GM21360 (cell line): ENCODE data around the gene KCNQ1.

Experiments used
- ATAC-seq: cut with Tn5 transposase; IDR thresholded peaks from one replicate; pipeline ENCODE4 v1.9.1; 2021; ENCODE audit warnings: mild to moderate bottlenecking, moderate library complexity; ENCODE audit not compliant: unreplicated experiment

Gene KCNQ1

DNA sequence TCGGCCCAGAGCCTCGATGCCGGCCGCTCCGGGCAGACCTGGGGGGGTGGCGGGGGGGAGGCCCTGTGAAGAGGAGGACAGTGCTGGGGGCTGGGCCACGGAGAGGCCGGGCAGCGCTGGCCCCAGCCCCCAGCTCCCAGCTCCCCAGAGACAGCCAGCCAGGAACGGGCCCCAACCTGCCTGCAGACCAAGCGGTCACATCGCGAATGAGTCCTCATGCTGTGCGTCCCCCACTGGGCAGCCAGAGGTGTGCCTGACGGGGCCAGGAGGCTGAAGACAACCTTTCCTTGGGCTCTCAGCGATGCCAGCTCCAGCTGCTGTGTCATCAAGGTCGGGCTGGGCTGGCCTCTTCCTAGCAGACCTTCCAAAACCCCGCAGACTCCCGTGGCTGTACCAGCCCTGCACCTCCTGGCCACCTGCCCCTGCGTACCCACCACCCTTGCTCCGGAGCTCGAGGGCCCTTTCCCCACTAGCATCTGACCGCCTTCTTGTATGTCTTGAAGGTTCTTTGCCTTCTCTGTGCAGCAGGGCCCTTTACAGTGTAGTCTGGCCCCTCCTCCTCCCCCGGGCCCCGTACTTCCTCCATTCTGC, 352.4 kb downstream of the KCNQ1 start:
- no peak for ATAC-seq

DNA sequence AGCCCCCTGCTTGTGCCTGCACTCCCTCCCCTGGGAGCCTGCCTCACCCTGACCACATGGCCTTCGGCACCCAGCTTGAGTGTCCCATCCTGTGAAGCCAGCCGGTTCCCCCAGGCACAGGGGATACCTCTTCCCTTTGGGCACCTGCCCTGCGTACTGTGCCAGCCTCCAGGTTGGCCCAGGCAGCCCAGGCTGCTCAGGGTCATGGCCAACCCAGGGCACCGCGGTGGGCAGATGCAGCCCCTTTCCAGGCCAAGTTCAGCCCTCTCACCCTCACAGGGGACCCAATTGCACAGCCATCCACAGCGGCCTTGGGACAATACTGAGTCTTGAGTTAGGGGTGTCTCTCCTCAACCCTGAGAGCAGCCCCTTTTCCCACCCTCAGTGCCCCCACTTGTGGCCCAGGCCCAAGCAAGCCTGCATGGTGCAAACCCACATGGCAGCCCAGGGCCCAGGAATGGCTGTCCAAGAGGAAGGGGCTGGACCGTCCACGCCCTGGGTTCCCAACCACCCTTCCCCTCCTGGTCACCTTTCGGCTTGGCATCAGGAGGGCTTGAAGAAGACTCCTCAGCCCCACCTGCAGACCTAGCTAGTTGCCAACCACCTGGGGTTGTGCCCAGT, 353.0 kb downstream of the KCNQ1 start:
- ATAC-seq = no peak

DNA sequence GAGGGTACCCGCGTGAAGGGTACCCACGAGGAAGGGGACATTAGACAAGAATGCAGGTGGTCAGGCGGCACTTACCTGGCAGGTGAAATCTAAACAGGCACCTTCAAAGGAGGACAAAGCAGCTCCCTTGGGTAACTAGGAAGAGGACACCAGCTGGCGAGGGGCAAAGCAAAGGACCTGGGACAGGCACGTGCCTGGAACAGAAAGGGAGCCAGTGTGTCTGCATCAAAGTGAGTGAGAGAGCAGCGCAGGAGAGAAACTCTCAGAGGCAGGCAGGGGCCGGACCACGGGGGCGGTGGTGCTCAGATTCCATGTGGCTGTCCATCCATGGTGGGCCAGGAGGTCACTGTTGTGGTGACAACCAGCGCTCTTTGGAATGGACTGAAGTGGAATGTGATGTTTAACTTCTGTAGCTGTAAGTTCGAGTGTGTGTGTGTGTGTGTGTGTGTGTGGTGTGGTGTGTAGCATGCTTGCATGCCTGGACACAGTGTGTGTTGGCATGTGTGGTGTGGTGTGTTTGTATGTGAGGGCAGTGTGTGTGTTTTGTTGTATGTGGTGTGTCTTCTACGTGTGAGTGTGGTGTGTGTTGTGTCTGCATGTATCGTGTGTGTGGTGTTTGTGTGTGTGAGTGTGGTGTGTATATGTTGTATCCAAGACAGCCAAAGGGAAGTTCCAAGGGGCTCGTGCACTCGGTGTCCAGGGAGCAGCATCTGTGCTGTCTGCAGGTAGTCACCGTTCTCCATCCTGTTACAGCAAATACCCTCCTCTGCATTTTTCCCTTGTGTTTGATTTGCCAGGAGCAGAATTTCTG, 354.3 kb downstream of the KCNQ1 start:
- ATAC-seq = no peak

DNA sequence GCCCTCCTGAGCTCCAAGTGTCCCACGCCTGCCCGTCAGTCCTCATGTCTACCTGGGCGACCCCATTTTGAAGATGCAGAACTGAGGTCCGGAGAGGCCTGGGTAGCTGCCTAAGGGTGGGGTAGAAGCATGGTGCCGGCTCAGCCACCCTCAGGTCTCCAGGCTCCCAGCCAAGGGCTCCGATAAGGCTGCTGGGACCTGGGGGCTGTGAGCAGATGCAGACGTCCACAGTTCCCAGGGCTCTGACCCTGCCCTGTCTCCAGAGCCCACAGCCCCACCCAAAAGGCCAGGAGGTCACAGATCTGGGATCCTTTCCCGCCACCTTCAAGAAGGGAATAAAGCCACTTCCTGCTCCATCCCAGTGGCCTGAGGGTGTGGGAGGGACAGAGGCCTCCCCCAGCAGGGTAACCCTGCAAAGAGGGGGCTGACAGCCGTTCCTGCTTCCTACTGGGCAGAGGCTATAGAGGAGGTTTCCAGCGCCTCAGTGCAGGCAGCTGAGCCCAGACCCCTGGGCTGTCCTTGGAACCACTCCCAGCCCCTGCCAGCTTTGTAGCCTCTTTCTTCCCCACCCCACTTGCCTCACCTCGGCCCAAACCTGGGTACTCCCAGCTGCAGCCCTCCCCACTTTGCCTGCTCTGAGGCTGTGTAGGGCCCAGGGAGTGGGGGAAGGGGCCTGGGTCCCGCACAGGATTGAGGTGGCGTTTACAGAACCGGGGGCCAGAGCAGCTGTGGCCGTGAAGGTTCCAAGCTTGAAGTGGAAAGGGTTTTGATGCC, 355.3 kb downstream of the KCNQ1 start:
- ATAC-seq = no peak

DNA sequence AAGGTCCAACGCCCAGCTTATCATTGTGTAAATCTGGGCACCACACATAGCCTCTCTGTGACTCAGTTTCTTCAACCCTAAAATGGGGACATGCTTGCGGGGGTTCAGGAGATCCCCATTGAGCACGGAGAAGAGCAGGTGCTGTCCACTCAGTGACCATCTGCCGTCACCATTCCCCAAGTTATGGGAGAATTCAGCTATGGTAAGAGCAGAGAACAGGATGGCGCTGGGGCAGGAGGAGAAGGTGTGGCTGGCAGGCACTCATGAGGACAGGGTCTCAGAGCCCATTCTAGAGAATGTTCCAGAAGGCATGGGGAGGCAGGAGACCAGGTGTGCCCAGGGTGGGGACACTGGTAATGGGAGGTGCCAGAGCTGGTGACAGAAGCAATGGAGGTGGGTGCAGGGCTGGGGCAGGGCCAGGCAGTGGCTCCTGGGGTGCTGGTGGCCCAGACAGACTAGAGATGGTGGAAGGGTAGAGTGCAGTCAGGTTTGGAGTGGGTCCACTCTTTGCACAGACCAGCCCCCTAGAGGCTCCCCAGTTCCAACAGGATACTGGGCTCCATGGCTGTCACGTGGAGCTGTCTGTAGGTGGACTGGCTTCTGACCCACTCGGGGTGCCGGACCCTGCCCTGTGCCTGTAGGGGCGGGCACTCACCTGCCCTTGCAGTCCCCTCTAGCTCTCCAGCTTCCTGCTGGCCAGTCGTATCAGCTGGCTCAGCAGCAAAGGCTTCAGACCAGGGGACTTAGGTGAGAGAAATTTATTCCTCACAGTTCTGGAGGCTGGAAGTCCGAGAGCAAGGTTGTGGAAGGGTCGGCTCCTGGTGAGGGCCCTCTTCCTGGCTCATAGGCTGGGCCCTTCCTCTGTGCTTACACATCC, 356.1 kb downstream of the KCNQ1 start:
- ATAC-seq = no peak

DNA sequence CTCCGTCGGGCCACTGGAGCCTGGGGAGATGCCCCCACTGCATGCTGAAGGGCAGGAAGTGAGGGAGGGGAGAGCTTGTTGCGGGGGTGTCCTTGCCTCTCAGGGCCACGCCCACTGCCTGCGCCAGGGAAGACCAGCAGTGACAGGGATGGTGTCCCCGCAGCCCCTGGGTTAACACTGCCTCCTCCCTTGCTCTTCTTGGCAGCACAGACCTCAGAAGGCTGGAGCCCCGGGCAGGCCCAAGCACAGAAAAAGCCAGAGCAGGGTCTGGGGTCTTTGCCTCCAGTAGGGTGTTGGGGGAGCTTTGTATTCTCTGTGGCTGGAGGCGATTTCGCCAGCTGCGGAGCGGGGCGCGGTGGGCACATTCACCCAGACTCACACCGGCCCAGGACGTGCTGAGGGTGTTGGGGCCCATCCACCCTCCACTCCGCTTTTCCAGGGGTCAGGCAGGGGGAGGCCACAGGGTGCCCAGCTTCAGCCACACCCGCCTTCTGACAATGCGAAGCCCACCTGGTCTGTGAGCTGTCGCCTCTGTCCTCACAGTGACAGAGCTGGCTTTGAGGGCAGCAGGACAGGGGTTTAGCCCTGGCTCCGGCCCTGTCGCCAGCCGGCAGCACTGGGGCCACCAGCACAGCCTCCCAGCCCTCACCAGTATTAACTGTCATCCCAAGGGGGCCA, 357.0 kb downstream of the KCNQ1 start:
- ATAC-seq = no peak

DNA sequence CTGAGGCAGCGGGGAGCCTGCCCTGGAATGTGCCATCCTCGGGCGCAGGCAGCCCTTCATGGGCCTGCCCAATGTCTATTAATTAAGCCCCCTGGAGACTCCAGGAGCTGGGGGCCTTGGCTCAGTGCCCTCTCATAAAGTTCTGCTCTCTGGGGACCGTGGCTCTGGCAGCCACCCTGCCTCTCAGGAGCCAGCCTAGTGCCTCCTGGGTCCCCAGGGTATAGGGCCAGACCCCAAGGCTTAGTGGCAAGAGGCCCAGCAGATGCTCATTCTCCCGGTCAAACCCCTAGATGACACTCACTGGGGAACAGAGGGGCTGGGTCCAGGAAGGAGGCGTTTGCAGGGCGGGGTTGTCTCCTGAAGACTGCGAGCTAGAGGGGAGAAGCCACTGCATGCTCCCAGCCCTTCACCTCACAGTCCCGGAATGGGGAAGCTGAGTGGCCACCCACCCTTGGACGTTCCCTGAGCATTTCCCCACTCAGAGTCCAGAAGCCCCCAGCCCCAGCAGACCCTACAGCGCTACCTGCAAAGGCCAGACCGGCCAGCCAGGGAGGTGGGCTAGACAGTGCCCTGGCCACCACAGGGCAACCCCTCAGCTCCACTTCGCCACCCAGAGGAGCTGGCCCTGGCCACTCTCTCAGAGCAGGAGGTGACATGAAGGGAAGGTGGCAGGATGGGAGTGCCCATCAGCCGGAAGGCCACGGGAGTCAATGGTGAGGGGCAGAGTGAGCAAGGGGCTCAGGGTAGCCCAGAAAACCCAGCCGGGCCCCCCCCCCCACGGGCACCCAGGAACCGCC, 357.8 kb downstream of the KCNQ1 start:
- ATAC-seq = no peak

DNA sequence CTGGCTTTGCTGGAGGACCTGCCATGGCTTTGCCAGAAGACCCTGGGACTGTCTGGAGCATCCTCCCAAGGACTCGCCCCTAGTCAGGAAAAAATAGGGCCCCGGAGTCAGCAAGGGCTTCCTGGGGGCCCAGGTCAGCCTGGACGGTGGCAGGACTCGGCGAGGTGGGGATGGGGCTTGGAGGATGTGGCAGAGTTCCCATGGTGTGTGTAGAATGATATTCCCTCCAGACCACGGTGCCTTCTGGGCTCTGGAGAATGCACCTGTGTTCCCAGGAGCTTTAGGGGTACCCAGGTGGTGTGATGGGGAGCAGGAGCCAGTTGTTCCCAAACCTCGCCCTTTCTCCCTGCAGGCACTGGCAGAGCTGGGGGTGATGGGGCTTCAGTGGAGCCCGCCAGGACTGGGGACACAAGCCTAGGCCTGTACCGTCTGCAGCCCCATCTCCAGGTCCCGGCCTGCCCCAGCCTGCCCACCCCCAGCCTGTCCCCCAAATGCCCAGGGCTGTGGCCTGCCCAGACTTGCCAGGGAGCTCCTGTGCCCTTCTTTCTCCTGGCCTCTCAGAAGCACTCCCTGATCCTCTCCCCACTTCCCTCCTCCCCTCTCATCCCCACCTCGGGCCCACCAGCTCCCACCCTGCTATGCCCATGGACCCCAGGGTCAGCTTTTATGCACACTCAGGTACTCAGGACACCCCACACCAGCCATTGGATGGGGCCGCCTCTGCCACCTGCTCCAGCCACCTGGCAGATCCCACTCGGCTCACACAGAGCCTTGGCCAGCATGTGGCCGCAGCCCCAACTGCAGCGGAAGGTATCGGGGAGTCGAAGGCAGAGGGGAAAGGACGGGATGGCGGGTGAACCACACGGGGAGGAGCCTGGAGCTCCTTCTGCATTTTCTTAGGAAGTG, 358.6 kb downstream of the KCNQ1 start:
- no peak for ATAC-seq

DNA sequence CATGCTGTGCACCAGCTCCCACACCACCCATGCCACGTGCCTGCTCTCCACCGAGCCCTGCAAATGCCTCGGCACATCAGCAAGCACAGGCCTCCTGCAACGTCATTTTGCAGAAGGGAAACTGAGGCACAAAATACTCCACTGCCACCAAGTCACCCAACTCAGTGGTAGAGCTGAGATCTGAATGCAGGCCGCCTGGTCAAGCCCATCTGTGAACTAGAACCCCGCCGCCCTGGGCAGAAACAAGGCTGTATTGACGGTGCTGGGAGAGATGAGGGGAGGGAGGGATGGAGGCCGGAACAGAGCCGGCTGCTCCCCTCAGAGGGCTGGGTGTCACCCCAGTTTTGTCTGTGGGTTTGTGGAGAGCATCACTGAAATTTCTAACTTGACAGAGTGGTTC, 359.4 kb downstream of the KCNQ1 start:
- ATAC-seq = no peak

DNA sequence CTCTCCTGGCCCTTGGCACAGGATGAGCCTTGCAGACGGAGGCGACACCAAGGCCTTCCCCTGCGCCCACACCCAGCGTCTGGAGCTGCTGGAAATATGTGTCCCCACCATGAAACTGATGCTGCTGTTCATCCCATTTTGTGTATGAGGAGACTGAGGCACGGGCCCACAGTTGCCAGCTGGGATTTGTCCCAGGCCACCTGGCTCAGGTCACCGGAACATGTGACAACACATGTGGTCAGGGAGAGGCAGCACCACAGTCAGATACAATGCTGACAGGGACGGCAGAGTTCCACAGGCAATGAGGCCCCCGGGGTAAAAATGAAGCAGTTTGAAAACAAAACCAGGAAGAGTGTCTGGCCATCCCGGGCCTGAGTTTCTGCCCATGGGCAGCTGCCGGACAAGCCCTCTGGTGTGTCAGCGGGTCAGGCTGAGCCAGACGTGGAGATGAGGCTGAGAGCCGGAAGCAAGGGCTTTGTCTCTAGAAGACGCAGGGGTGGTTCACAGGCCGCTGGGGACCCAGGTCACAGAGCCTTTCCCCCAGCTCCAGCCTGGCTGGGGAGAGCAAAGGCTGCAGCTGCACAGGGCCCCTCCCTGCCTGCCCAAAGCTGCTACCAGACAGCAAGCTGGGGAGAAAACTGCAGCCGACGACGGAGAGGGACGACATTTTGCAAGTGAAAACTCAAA, 360.0 kb downstream of the KCNQ1 start:
- ATAC-seq = no peak

DNA sequence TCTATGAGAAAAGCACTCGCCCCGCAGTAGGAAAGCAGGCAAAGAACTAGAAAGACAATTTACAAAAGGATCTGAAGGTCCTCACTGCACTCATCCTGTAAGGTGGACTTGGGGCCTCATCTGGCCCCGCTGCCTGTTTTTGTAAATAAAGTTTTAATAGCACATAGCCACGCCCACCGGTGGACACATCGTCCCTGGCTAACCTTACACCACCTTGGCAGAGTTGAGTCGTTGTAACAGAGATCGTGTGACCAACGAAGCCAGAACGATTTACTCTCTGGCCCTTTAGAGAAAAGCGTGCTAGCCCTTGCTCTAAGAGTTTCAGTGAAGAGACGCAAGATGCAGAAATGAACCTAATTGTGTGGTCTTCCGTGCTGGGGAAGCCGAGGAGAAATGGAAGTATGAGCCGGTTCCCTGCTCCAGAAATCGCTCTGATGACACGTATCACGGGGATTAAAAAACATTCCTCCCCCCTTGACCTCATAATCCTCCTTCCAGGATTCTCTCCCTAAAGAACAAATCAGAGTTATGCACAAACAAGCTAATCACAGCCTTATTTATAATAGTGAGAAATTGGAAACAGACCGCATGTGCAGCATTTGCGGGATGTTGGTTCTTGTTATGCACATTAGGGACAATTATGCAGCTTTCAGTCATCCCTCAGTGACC, 360.7 kb downstream of the KCNQ1 start:
- ATAC-seq = no peak

DNA sequence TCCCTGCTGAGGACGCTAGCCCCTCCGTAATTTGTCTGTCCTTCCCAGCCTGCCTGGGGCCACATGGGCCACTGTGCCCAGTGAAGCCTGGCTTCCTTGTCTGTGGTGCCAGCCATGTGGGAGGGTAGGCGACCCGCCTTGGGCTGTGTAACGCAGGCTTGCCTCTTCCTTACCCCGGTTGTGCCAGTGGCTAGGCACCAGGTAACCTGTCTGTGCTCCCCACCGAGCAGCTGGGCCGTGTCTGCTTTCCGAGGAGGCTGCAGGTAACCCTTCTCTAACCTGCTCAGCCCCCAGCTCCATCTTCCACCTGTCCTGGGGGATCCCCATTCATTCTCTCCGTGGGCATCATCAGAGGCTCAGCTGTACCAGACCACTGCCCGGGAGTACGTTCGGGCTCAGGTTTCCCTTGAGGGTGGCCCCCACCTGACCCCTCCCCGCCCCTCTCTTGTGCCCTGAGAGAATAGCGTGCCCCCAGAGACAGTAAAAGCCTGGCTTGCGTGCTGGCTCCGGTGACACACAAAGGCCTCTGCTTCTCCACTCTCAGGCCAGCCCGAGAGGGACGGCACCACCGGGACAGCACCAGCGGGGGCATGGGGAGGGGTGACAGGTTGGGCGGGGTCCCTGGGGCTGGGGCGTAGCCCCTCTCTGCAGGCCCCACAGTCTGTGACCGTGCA, 361.7 kb downstream of the KCNQ1 start:
- no peak for ATAC-seq

DNA sequence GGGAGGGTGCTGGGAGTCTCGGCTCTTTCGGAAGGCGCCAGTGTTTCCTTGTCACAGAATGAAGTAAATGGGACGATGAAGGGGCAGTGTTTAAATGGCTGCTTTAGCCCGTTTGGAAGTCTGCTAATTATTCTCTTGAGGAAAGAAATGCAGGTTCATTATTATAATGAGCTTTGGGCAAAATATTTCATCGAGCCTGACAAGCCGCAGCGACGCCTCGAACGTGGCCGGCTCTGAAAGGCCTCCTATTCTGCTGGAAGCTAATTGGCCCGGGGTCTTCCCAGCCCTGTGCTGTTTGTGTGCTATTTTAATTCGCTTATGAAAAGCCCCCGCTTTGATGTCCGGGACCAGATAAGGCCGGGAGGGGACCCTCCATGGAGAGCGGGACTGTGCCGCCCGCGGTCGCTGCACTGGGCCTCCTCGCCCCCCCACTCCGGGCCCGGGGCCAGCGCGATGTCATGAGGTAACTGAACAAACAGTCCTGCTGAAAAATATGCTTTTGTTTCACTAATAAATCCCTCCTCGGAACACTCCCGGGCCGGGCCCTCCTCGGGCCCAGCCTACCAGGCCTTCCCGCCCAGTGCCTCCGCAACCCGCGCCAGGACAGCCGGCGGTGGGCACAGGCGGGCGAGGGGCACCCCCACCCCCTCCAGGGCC, 362.3 kb downstream of the KCNQ1 start:
- no peak for ATAC-seq

DNA sequence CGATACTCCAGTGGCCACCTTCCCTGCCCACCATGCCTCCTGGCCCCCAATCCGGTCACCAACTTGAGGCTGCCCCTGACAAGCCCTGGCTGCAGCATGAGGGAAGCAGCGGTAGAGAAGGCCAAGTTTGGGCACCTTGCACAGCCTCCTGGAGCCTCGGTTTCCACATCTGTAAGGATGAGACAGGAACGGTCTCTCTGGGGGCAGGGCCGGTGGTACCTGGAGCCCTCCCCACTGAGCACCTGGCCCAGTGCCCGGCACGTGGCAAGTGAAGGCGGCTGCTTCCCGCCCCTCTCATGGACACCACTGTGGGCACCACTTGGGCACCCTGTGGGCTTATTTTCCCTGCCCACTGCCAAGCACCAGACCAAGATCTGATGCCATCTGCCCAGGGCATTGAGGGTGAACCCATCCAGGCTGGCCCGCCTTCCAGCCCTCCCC, 363.0 kb downstream of the KCNQ1 start:
- ATAC-seq = no peak

DNA sequence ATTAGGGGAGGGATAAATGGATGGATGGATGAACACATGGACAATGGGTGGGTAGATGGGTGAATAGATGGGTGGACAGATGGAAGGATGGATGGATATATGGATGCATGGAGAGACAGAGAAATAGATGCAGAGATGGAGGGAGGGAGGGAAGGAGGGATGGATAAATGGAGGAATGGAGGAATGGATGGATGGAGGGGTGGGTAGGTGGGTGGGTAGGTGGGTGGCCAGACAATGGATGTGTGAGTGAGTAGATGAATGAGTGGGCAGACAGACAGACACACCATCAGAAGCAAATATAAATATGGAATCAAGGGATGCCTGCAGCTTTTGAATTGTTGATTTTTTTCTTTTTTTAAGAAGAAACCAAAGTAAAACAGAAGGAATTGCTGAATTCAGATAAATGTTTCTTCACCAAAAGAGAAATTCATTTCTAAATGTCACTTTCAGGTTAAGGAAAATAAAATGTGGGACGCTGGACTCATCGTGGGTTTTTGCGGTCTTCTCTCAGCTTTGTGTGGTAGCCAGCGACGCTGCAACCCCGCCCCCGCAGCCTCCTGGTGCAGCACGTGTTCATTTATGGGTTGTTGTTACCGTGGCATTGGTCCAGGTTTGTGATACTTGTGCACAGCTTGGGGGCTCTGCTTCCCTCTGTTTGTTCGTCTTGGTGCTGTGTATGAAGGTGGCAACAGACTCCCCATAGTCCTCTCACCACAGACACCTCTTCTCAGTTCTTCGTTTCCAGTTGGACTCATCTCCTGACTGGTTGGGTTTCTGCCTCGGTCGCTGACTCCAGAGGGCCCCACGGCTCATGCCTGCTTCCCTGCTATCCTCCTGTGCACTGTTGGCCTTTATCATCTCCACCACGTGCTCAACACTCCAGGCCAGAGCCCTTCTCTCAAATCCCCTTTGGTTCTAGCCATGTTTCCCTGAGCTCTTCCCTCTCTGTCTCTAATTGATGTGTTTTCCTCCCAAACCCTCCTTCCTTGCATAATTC, 364.3 kb downstream of the KCNQ1 start:
- ATAC-seq = no peak
